Measurements from ENCODE around the gene SLC37A2.
"Not testable (repeated sequence)": the region's sequence is repeated elsewhere in the genome, so short reads cannot be mapped to it uniquely, and the experiment has no call there.

The SLC37A2 gene

DNA sequence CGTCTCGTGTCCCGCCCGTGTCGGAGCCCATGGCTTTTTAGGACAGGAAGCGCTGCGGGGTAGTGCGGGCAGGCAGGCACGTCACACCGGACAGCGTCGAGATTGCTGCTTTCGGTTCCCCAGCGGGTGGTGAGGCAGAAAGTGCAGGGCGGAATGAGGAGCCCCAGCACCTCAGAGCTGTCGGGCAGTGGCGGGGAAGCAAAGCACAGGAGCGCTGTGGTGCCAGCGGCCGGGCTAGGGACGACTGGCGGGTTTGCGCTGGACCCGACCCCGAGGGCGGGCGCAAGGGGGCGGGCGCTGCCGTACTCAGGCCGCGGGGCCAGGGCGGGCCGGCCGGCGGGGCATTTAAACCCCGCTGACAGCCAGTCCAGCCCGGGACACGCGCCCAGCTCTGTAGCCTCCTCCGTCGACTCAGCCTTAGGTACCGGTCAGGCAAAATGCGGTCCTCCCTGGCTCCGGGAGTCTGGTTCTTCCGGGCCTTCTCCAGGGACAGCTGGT, at the start of gene SLC37A2:
SLC37A2 (plus strand) TSS at position 375 of the 498 bp plus-strand sequence; CDS start at position 438, 63 bp downstream.
- no peak for DNase-seq

DNA sequence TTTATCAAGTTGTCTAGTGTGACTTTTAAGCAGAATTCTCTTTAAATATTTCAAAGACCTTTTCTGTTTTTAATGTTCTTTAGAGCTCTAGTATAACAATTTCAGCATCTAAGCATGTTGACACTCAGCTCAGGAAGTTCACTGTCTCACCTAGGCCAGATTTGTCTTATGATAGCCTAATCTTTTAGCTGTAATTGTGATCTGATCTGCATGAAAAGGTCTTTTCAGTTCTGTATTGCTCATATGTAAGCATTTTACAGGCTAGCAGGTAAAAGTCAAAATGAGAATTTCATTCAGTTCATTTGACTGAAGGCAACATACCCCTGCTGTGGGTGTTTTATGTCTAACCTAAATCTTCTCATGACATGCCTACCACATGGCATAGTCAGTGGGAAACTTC, 46.7 kb upstream of the SLC37A2 start:
- no peak for DNase-seq

DNA sequence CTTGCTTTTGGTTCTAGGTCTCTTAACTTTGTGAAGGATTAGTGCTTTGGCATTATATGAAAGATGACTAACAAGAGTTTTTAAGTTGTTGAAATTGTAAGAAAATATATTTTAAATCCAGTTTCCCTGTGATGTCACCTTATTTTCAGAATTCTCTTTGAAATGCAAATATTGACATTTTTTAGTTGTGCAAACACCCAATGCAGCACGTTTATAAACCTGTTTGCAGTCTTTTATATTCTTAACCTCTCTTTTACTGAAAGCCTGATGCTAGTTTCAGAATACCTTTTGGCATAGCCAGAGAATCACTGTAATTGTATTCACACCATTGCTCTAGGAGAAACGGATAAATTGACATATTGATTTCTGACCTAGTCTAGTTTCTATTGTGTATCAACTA, 42.8 kb upstream of the SLC37A2 start:
- no peak for DNase-seq

DNA sequence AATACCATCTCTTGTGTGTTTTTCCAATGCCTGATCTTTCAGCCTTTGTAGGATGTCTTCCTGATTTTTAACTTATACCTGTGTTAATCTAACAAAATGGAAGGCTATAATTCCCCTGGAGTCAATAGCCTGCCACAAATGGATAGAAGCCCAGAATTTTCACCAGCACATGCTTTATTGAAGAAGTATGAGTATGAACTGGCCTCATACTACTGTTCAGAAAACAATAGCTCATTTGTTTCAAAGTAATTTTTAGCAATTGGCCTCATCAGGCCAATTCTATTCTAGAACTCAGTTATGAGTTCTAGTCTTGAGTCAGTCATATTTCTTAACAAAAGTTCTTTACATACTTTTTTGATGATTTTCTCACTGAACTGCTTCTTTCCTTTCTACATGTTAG, 40.6 kb upstream of the SLC37A2 start:
- DNase-seq = no peak

DNA sequence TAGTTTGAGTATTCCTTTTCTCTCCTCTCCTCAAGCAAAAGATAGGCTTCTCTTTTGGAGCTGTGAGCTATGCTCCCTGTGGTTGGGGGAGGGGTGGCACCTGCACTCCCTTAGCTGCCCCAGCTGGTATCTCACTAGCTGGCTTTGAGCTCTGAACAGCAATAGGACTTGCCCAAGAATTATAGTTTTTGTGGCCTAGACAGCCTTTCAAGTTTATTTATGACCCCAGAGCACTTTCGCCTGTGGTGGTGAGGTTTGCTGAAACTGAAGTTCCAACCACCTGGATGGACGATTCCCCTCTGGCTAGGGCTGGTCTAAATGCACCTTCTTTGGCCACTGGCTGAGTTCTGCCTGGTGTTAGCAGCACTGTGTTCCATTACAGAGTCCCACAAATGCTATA, 37.1 kb upstream of the SLC37A2 start:
- no peak for DNase-seq

DNA sequence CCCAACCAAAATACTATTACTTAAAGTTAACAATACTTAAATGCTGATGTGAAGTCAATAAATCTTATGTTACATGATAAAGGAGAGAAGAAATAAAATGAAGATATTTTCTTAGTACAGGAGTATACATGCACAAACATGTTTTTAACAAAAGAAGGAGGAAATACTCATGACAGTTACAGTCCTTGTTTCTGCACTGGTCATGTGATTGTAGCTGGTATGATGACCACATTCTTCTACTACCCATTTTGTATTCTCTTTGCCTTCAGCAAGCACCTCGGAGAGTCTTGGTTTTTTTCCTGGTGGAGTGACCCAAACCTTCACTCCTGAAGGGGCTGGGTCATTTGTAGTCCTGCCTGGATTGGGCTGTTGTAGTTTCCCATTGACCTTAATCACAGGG, 33.7 kb upstream of the SLC37A2 start:
- not testable (repeated sequence) for DNase-seq

DNA sequence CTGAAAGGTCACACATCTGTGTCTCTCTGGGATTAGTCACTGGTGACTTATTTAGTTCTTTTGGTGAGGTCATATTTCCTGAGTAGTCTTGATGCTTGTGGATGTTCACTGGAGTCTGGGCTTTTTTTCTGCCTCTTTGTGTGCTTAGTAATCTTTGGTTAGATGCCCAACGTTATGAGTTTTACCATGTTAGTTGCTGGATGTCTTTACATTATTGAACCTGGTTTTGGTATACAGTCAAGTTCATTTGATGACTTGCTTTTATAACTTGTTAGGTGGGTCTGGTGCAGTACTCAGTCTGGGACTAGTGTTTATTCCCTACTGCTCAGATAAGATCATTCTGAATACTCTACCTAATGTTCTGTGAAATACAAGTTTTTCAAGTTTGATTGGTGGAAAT, 26.2 kb upstream of the SLC37A2 start:
- no peak for DNase-seq

DNA sequence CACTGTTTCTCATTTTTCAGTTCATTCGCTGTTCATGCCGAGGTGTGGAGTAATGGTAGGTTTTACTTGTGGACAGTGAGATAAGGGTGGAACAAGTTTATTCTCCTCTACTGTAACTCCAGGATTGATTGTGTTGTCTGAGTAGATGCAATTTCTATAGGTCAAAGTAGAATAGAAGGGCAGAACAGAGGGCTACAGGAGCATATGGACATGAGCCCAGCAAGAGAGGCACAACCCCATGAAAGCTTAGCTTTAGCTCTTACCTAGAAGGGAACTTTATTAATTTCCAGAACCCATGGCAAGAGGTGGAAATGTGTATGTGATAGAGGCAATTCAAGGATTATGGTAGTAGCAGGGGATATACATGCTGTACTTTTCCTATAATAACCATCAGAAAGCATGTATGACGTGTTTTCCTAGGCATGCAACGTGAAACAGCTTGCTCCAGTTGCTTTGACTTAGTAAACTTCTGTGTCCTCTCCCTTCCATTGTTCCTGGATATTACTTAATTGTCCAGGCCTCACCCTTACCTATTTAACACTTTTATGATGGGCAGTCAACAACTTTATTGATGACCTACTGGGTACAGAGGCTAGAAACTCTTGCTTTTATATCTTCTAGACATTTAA, 13.8 kb upstream of the SLC37A2 start:
- no peak for DNase-seq

DNA sequence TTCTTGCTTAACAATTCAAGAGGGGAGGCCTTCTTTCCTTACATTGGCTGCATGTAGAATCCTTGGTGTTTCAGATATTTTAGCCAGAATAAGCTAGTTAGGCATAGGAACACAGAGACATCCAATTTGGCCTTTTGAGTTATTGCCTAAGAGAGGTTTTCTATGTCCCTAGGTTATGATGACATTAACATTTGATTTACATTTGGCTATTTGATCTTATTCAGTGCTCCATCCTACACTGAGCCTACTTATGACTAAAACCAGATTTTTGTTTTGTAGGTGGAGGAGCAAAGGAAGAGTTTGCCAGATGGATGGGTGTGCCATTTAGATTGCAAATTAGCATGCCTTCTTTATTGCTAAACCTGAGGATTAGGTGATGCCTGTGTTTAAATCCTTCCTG, 11.1 kb upstream of the SLC37A2 start:
- DNase-seq = no peak

DNA sequence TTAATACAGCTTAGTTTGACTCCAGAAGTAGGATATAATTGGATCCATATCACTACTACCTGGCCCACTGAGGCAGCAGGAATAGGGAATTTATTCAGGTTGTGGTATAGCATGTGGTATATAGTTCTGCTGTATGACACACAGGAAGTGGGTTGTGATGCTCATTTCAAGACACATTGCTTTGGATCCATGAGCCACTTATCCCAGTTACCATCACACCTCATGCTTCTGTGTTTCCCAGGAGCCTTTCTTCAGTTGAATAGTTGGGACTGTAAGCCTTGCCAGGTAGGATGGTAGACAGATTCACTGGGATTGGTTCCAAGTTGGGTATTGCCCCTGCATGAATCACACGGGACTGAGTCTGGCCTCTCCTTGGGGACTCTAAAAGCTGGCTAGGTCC, 9.9 kb upstream of the SLC37A2 start:
- no peak for DNase-seq

DNA sequence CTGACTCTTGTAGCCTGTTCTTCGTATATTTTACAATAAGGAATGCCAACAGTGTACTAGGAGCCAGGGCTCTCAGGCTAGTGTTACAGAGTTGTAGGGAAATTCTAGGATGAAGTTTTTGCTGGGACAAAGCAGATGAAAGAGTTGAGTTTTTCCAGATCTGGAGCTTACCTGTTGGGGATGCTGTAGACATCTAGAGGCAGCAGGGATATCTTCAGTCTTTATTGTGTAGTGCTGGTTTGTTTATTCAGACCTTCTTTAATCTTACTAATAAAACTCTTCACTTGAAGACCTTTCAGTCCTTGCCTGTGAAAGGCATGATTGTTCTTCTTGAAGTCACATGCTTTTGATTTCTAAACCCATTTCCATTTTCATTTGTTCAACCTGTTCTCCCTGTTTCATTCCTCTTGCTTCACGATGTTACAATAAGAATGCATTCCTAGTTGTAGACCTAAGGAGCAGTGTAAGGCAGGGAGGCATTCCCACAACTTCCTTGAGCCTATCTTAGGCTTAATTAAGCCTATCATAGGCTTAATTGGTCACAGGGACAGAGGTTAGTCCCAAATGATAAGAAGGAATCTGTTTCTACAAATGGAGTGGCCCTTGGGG, 7.9 kb upstream of the SLC37A2 start:
- no peak for DNase-seq

DNA sequence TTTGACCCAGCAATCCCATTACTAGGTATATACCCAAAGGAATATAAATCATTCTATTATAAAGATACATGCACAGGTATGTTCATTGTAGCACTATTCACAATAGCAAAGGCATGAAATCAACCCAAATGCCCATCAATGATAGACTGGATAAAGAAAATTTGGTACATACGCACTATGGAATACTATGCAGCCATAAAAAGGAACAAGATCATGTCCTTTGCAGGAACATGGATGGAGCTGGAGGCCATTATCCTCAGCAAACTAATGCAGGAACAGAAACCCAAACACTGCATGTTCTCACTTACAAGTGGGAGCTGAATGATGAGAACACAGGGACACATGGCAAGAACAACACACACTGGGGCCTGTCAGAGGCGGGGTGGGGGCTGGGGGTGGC, 7.0 kb upstream of the SLC37A2 start:
- DNase-seq = not testable (repeated sequence)

DNA sequence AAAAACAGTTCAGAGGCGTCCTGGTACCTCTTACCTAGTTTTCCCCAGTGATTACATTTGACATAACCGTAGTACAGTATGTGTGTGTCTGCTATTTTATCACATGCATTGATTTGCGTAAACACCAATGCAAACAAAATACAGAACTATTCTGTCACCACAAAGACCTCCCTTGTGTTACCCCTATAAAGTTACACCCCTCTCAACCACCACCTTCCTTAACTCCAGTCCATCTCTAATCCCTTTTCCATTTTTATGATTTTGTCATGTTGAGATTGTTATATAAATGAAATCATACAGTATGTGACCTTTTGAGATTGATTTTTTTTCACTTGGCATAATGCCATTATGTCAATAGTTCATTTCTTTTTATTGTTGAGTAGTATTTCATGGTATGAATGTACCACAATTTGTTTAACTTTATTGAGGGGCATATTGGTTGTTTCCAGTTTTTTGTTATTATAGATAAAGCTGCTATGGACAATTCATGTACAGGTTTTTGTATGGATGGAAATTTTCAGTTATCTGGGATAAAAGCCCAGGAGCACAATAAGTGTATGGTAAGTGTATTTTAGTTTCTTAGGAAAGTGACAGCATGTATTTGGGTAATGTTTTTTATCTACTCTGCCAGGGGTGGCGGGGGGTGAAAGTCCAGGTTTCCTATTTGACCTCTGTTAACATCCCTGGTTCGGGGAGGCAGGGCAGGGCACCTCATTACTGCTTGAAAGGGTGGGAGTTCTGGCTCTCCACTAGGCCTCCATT, 6.0 kb upstream of the SLC37A2 start:
- no peak for DNase-seq

DNA sequence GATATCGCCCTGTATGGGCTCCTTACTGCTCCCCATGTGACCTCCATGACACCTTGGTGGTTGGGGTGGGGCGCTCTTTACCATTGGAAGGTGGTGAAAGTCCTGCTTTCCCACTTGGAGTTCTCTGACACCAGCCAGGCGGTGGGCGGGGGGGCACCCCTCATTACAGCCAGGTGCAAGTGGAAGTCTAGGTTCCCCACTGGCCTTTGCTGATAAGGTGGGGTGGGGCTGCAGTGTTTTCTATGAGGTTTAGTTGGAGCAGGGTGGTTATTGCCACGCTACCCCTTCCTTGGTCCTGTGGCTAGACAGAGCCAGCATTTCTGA, 5.5 kb upstream of the SLC37A2 start:
- no peak for DNase-seq

DNA sequence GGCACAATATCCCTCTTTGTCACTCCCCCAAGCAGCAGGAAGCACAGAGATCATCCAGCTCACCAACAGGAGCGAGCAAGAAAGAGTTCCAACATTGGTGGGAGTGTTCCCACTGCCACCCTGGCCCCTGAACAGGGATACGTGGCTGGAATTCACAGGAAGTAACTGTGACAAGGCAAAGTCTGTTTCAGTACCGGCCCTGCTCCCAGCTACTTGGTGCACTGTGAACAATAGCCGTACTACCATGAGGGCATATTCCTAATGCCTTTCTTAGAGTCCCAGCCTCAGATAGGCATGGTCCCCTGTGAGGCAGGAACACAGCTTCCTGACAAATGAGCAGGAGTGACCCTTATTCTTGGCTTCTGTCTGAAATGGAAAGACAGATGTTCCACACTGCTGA, 1.8 kb upstream of the SLC37A2 start:
- no peak for DNase-seq

DNA sequence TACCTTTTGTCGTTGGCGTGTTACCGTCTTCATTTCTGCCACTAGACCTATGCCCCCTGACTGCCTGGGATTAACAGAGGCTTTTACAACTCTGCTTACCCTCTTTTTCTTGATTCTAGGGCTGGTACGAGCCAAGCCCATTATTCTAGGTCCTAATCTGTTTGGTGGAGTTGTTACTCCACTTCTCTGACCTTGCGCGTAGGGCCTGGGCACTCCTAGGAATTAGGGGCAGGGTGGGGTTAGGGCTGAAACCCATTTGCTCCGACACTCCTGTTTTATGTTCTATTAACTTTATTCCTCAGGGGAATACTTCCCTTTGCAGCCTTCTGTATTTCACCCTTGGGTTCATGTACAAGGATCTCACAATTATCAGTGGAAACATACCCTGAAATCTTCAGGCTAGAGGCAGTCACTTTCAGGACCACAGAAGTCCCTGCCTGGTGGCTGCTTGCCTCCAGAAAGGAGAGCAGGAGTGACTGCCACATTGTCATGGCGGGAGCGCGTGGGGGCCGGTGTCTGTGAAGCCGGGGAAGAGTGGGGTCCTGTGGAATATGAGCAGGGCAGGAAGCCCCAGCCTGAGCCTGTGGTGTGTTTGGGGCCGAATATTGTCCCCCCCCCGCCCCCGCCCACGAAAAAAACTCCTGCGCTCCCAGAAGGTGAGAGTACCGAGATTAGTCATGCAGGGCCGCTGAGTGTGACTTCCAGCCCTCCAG, 731 bp upstream of the SLC37A2 start:
- no peak for DNase-seq

DNA sequence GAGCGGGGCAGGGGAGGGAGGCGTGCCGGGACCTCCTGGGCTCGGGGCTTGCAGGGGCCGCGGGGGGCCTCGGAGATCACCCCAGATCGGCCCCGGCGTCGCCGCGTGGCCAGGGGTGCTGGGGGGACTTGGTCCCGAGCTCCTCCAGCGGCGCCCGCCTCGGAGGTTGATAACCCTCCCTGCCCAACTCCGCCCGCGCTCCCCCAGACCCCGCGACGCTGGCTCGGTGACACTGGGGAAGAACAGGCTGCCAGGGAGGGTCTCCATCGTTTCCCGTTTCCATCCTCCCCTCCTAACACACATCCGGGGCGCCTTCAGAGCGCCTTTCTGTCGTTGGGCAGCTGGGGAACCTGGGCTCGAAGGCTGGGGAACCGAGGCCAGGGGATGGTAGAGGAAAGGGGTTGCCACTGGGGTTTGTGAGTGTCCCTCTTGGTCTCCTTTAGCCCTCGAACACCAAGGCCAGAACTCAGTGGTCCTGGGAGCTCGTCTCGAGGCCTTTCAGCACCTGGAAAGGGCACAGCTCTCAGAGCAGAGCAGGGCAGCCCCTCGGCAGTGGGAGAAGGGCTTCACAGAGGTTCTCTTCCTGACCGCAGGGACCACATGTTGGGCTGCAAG, 431 bp downstream of the SLC37A2 start:
- DNase-seq = no peak

DNA sequence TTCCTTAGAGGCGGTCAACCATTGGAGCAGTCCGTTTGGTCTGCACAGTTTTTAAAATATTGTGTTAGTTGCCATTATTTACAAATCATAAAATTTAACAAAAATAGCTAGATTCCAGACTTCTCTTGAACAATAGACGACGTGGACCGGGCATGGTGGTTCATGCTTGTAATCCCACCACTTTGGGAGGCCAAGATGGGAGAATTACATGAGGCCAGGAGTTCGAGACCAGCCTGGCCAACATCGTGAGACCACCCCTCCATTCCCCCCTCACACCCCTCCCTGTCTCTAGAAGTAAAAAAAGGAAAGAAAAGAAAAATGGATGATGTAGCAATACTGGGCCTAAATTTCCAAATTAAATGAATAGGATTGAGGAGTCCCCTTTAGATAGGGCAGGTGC, 965 bp downstream of the SLC37A2 start:
- DNase-seq = no peak

DNA sequence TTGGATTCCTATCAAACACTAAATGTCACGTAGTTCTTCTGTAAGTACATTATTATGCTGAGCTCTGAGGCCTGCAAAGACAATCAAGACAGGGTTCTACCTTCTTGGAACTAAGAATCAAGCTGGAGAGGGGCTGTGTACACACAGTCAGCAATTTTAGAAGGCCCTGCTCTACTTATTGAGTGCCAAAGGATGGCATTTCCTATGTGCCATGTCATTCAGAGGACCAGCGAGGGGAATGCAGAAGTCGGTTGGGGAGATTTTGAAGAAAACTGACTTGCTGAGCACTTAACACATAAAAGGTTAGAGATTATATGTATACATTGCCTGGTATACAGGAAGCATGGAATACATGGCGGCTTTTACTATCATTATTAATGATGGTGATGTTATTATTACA, 5.3 kb downstream of the SLC37A2 start:
- no peak for DNase-seq

DNA sequence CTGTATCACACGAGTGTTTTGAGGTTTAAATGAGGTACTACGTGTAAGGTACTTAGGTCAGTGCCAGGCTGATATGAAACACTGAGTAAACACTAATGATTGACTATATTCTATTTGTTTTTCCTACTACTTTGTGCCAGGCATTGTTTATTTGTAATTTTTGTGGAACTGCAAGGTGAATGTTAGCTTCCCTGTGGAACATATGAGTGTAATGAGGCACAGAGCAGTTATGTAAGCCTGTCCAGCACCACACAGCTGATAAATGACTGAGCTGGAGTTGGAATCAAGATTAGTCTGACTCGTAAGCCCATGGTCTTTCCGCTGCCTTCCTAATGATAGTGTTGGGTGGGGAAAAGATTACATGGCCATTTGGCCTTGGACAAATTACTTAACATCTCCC, 5.9 kb downstream of the SLC37A2 start:
- no peak for DNase-seq

DNA sequence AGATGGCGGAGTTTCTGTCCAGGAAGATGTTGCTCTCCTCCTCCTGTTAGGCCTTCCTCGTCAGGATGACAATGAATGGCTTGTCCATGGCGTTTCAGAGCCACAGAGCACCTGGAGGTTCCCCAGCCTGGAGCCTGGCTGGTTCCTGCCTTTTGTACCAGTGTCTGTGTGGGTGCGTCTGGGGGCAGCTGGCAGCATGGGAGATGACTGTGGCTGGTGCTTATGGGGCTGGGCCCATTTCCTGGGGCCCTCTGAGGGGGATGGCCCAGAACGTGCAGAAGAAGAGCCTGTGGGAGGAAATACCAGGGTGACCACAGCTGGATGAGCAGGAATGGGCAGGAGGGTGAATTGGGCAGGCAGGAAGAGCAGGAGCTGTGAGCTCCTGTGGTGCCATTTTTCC, 6.7 kb downstream of the SLC37A2 start:
- DNase-seq = no peak

DNA sequence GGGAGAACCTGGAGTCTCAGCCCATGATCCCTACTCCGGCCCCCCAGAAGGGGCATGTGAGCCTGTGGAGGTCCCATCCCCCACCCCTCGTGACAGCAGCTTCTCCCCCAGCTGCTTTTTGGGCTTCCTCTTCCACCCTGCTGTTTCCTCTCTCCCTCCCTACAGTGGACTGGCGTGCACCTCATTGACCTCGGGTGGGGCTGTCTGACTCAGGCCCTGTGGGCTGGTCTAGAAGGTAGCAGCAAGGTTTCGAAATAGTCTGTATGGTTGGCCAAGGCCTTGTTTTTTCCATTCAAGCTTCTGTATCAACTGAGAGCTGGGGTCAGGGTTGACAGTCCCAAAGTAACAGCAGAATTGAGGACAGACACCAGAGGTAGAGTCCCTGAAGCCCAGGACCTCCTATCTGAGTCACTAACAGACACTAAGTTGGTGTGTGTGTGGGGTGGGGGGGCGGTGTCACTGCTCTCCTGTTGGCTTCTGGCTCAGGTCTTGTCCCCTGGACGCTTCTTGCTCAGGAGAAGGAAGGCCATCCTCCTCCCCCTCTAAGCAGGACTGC, 7.7 kb downstream of the SLC37A2 start:
- no peak for DNase-seq

DNA sequence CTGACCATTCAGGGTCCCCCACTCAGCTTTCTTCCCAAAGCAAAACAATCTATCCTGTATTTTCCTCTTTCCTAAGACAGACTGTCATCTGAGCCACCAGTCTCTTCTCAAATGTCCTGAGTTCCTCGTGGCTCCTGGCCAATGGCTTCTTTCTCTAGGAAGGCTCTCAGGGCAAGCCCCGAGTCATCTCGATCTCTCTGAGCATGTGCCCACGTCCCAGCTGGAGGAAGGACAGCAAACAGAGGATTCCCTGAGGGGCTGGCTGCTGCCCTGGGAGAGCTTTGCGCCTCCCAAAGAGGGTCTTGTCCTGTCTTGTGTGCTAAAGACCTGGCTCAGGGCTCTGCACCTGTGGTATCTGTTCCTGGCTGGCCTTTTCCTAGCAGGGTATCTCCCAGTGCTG, 8.3 kb downstream of the SLC37A2 start:
- DNase-seq = no peak

Data from GOT3 (cell line).